Breast epithelium (tissue), 4 donors: ENCODE results near the gene ZNF181. TPM values are rescaled to one million over a fixed set of nuclear protein-coding genes. Genes with fewer than 3 reads are reported as not detected.

Experiments used
- DNase-seq, 2 donors: peaks; one replicate each; pipeline ENCODE4 v3.0.0-alpha.2; 2019; ENCODE audit warnings: low spot score in 2 of 2
- H3K27ac ChIP-seq, 2 donors: fragments of 200-600 bp; sonication (generic) in 1 of 2; one replicate each; pipeline ENCODE4 v1.5.1; 2016 to 2019; ENCODE audit warnings: mild to moderate bottlenecking in 1 of 2
- H3K27me3 ChIP-seq, 2 donors: fragments of 200-600 bp; sonication (generic) in 1 of 2; one replicate each; pipeline versions ENCODE4 v1.5.1 to v1.6.0; 2017 to 2019; ENCODE audit warnings: control low read depth in 1 of 2, mild to moderate bottlenecking in 1 of 2
- H3K36me3 ChIP-seq: fragments of 200-600 bp; one replicate; pipeline ENCODE4 v1.5.1; 2019
- H3K4me1 ChIP-seq, 2 donors: fragments of 200-600 bp; sonication (generic); one replicate each; pipeline ENCODE4 v1.5.1; 2016 to 2019; ENCODE audit warnings: control low read depth in 1 of 2
- H3K4me3 ChIP-seq, 3 donors: fragments of 200-600 bp; sonication (generic); 1 replicate in 2 of 3; 2 replicates in 1 of 3; pipeline ENCODE4 v1.5.1; 2016 to 2019; ENCODE audit warnings: mild to moderate bottlenecking in 3 of 3, moderate library complexity in 2 of 3
- H3K9me3 ChIP-seq, 2 donors: fragments of 200-600 bp; sonication (generic) in 1 of 2; one replicate each; pipeline ENCODE4 v1.5.1; 2016 to 2019; ENCODE audit warnings: control low read depth in 1 of 2
- CTCF ChIP-seq, 3 donors: fragments of 450-650 bp; IDR thresholded peaks; one replicate each; pipeline ENCODE4 v1.5.1; 2016 to 2017; ENCODE audit warnings: antibody characterized with exemption in 3 of 3, mild to moderate bottlenecking in 3 of 3, moderate library complexity in 3 of 3
- POLR2A ChIP-seq: fragments of 450-650 bp; IDR thresholded peaks from one replicate; pipeline ENCODE4 v1.6.1; 2016; ENCODE audit warnings: antibody characterized with exemption, mild to moderate bottlenecking, moderate library complexity
- POLR2AphosphoS5 ChIP-seq, 3 donors: sonication (generic); formaldehyde crosslinking; IDR thresholded peaks; one replicate each; pipeline ENCODE4 v1.6.1; 2017; ENCODE audit warnings: antibody characterized with exemption in 3 of 3
- intact Hi-C: fragments of 100-400 bp; cut with DNase I; formaldehyde crosslinking; loops from one replicate; pipeline ENCODE4 v1.15.1; 2023; ENCODE audit warnings: low total_unique reads
- total RNA-seq, 3 donors: library from RNA; depleted of rRNA; stranded (reverse); fragments of >200 nt; gene quantifications; one replicate each; pipeline ENCODE4 v1.1.0, GENCODE V29; 2016

The ZNF181 gene
- total RNA-seq, 3 donors from 2014 or later, result 15.7 to 48.3 (median 22.0) TPM

GRCh38 chr19:34787059-34787824, 53.2 kb downstream of the ZNF181 start:
- intact Hi-C loops, result no loop called here
- Histone ChIP-seq H3K27me3 (no peaks in the 10 kb centered on the region), H3K9me3 (peaks cover 0 to 5% of the 10 kb centered on the region in 2 donors), H3K4me1 (no peaks in the 10 kb centered on the region), H3K27ac (no peak overlapping the region), H3K4me3 (no peak overlapping the region), H3K36me3 (no peaks in the 10 kb centered on the region)
- no peak for DNase-seq
- no peak for TF ChIP-seq CTCF (IDR thresholded peaks at IDR 0.05)
- no peak for TF ChIP-seq POLR2AphosphoS5 (IDR thresholded peaks at IDR 0.05)
- TF ChIP-seq POLR2A, result no peak

GRCh38 chr19:34788074-34788473, 54.0 kb downstream of the ZNF181 start:
- H3K4me3 ChIP-seq, result no peak overlapping the region
- peaks cover 0 to 5% of the 10 kb centered on the region in 2 donors for H3K9me3 ChIP-seq
- DNase-seq, result no peak
- H3K36me3 ChIP-seq, result no peaks in the 10 kb centered on the region
- H3K27me3 ChIP-seq, result no peaks in the 10 kb centered on the region
- H3K27ac ChIP-seq, result no peak overlapping the region
- intact Hi-C loops, result no loop called here
- TF ChIP-seq POLR2AphosphoS5 (IDR thresholded peaks at IDR 0.05), result no peak
- H3K4me1 ChIP-seq, result no peaks in the 10 kb centered on the region

GRCh38 chr19:34793565-34793964, 59.5 kb downstream of the ZNF181 start:
- Histone ChIP-seq H3K27me3 (no peaks in the 10 kb centered on the region), H3K4me1 (no peaks in the 10 kb centered on the region), H3K9me3 (peaks cover 0 to 5% of the 10 kb centered on the region in 2 donors), H3K4me3 (no peak overlapping the region), H3K36me3 (no peaks in the 10 kb centered on the region), H3K27ac (no peak overlapping the region)
- TF ChIP-seq POLR2A (no peak), CTCF (IDR thresholded peaks at IDR 0.05) (no peak), POLR2AphosphoS5 (IDR thresholded peaks at IDR 0.05) (no peak)
- intact Hi-C loops, result no loop called here
- no peak for DNase-seq

- H3K4me3 ChIP-seq, result no peak overlapping the region
- no peaks in the 10 kb centered on the region for H3K27me3 ChIP-seq
- H3K9me3 ChIP-seq, result peaks cover 0 to 5% of the 10 kb centered on the region in 2 donors
- H3K36me3 ChIP-seq, result no peaks in the 10 kb centered on the region
- no peaks in the 10 kb centered on the region for H3K4me1 ChIP-seq
- DNase-seq, result no peak
- intact Hi-C loops, result no loop called here
- TF ChIP-seq POLR2A, result no peak
- TF ChIP-seq POLR2AphosphoS5 (IDR thresholded peaks at IDR 0.05), result no peak
- TF ChIP-seq CTCF (IDR thresholded peaks at IDR 0.05), result no peak
- no peak overlapping the region for H3K27ac ChIP-seq
Observed at GRCh38 chr19:34794066-34794960, 60.3 kb downstream of the ZNF181 start.

Other genes starting within 250 kb of the ZNF181 start
- 1 to 10 TPM in 1 of 3 donors, under 1 TPM in 2; 0.80 to 5.6 (median 0.98) TPM for gene SCGB2B2, start 57.1 kb upstream of the ZNF181 start, total RNA-seq
- 10 to 100 TPM; 24.2 to 54.2 (median 33.1) TPM for gene ZNF302, start 56.6 kb upstream of the ZNF181 start, total RNA-seq
- 10 to 100 TPM in 1 of 3 donors, 1 to 10 TPM in 2; 5.6 to 12.7 (median 8.2) TPM for gene ZNF599, start 39.0 kb downstream of the ZNF181 start, total RNA-seq
- gene ZNF30, start 192.7 kb downstream of the ZNF181 start, total RNA-seq, result 1 to 10 TPM; 1.6 to 3.8 (median 2.0) TPM
- 10 to 100 TPM in 2 of 3 donors, 1 to 10 TPM in 1; 6.4 to 11.6 (median 11.1) TPM for gene ZNF792, start 230.0 kb downstream of the ZNF181 start, total RNA-seq